SK-N-SH (cell line): ENCODE measurements around the gene LRP1. TPM values are rescaled to one million over a fixed set of nuclear protein-coding genes. Genes with fewer than 3 reads are reported as not detected.

Experiments used
- CTCF ChIA-PET: fragments of 300-600, 350-600 bp; formaldehyde crosslinking; extraction: SDS; loops from one replicate; lab custom pipeline; 2021; lab: Yijun Ruan, JAX
- POLR2A ChIA-PET: fragments of 350-600 bp; sonication (Branson Sonifier 250); formaldehyde crosslinking; extraction: SDS; loops from one replicate; lab custom pipeline; 2020; ENCODE audit warnings: antibody characterized with exemption, inconsistent platforms; lab: Yijun Ruan, JAX
- DNase-seq: peaks from one replicate; pipeline ENCODE4 v3.0.0; 2012
- H2AFZ ChIP-seq: fragments of 200-600 bp; sonication (generic); 2 replicates; pipeline ENCODE4 v1.8.1; 2016; ENCODE audit warnings: antibody characterized with exemption, mild to moderate bottlenecking, low read depth
- H3F3A ChIP-seq: fragments of 200-600 bp; sonication (generic); replicated peaks from 2 replicates; pipeline ENCODE3; 2016; ENCODE audit warnings: antibody characterized with exemption, mild to moderate bottlenecking; ENCODE audit not compliant: insufficient read depth
- H3K27ac ChIP-seq, 2 experiments: fragments of 200-500 bp in 1 of 2; fragments of 200-600 bp in 1 of 2; sonication (Bioruptor generic) in 1 of 2; sonication (generic), shearing (Covaris generic) in 1 of 2; 2 replicates each; pipeline versions ENCODE4 v1.5.1 to v1.6.1; 2014 to 2016; ENCODE audit warnings: low read depth in 2 of 2, inconsistent platforms in 1 of 2, low read length in 1 of 2, mild to moderate bottlenecking in 1 of 2, mixed read lengths in 1 of 2
- H3K27me3 ChIP-seq: fragments of 200-600 bp; sonication (generic), shearing (Covaris generic); 2 replicates; pipeline ENCODE4 v1.6.1; 2016; ENCODE audit warnings: mixed run types; ENCODE audit not compliant: insufficient read depth
- H3K36me3 ChIP-seq, 2 experiments: fragments of 200-500 bp in 1 of 2; fragments of 200-600 bp in 1 of 2; sonication (Bioruptor generic) in 1 of 2; sonication (generic) in 1 of 2; replicated peaks in 1 of 2; 2 replicates each; pipeline versions ENCODE3 to v1.5.1; 2014 to 2016; ENCODE audit warnings: low read length in 1 of 2, mild to moderate bottlenecking in 1 of 2; ENCODE audit not compliant: insufficient read depth in 2 of 2, control insufficient read depth in 1 of 2
- H3K4me1 ChIP-seq, 2 experiments: fragments of 200-500 bp in 1 of 2; fragments of 200-600 bp in 1 of 2; sonication (Bioruptor generic) in 1 of 2; sonication (generic), shearing (Covaris generic) in 1 of 2; 2 replicates each; pipeline versions ENCODE4 v1.5.1 to v1.6.1; 2014 to 2016; ENCODE audit warnings: low read depth in 1 of 2, low read length in 1 of 2, mixed run types in 1 of 2; ENCODE audit not compliant: insufficient read depth in 2 of 2, control insufficient read depth in 1 of 2
- H3K4me2 ChIP-seq: fragments of 200-600 bp; sonication (generic), shearing (Covaris generic); 2 replicates; pipeline ENCODE4 v1.6.1; 2017; ENCODE audit warnings: mixed run types
- H3K4me3 ChIP-seq, 2 experiments: fragments of 200-500 bp in 1 of 2; fragments of 200-600 bp in 1 of 2; sonication (Bioruptor generic) in 1 of 2; sonication (generic), shearing (Covaris generic) in 1 of 2; 2 replicates each; pipeline versions ENCODE4 v1.5.1 to v1.8.1; 2014 to 2016; ENCODE audit warnings: low read depth in 2 of 2, inconsistent platforms in 1 of 2, low read length in 1 of 2, mild to moderate bottlenecking in 1 of 2, mixed read lengths in 1 of 2, moderate library complexity in 1 of 2
- H3K79me2 ChIP-seq: fragments of 200-600 bp; sonication (generic); 2 replicates; pipeline ENCODE4 v1.8.1; 2017; ENCODE audit warnings: mild to moderate bottlenecking; ENCODE audit not compliant: insufficient read depth
- H3K9ac ChIP-seq: fragments of 200-600 bp; sonication (generic); 2 replicates; pipeline ENCODE4 v1.6.1; 2017; ENCODE audit warnings: mixed run types
- H3K9me2 ChIP-seq: fragments of 200-600 bp; sonication (generic); 2 replicates; pipeline ENCODE4 v1.6.1; 2017; ENCODE audit warnings: mixed run types
- H3K9me3 ChIP-seq: fragments of 200-600 bp; sonication (generic); 2 replicates; pipeline ENCODE4 v1.6.1; 2017; ENCODE audit warnings: mixed run types, mild to moderate bottlenecking, moderate library complexity
- H4K20me1 ChIP-seq: fragments of 200-600 bp; sonication (generic); 2 replicates; pipeline ENCODE4 v1.6.1; 2017; ENCODE audit warnings: mild to moderate bottlenecking, mixed run types; ENCODE audit not compliant: insufficient read depth
- FOSL2 ChIP-seq: IDR thresholded peaks from 2 replicates; pipeline ENCODE4 v1.4.0; 2012; ENCODE audit warnings: low read depth, mild to moderate bottlenecking, moderate library complexity, borderline replicate concordance
- IRF3 ChIP-seq: fragments of 150-350 bp; IDR thresholded peaks from 2 replicates; pipeline ENCODE4 v1.6.1; 2016; ENCODE audit warnings: mild to moderate bottlenecking, low read depth, low read length
- POLR2AphosphoS5 ChIP-seq: IDR thresholded peaks from 2 replicates; pipeline ENCODE4 v1.6.1; 2012; ENCODE audit warnings: low read depth, low read length
- SIN3A ChIP-seq: IDR thresholded peaks from 2 replicates; pipeline ENCODE4 v1.6.1; 2012; ENCODE audit warnings: low read depth, mild to moderate bottlenecking, low read length, moderate library complexity, borderline replicate concordance
- WGBS: methylation state at CpG from one replicate; pipeline ENCODE4 v1.1.6; 2017; ENCODE audit warnings: low lambda C conversion rate; 5-methylcytosine and 5-hydroxymethylcytosine counted together
- polyA plus RNA-seq, 3 experiments: library from polyadenylated mRNA; depleted of rRNA; stranded (reverse); fragments of >200 nt; gene quantifications; 2 replicates each; pipeline ENCODE4 v1.2.3, GENCODE V29; 2012
- TF ChIP-seq, protein P1 (sequence below): IDR thresholded peaks from 2 replicates; pipeline ENCODE4 v1.6.1; 2012; ENCODE audit warnings: mild to moderate bottlenecking, low read depth, low read length, moderate library complexity
- TF ChIP-seq, protein P2 (sequence below): IDR thresholded peaks from 2 replicates; pipeline ENCODE4; 2012

Gene LRP1
- polyA plus RNA-seq, 1 of the 3 experiments (the other 2 are of a cell fraction): 55.0 TPM

DNA sequence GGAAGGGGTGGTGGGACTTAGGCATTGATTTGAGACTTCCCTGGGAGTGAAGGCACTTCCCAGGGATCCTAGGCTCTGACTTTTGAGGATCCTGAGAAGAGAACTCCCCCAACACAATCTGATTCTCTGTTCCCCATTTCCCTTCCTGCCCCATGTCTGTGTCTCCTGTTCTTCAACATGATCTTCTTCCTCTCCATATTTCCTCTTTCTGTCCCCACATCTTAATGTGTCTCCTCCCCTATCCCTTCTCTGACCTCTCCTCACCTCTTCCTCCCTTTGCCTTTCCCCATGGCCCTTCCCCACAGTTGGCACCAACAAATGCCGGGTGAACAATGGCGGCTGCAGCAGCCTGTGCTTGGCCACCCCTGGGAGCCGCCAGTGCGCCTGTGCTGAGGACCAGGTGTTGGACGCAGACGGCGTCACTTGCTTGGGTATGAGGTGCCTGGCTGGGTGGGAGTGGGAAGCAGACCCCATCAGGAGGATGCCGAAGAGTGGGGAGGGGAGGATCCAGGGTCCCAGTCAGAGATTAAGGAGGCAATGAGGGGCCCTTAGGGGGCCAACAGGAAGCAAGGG, 34.4 kb downstream of the LRP1 start:
- Histone ChIP-seq H2AFZ (no peak overlapping the region), H3K4me2 (no peak overlapping the region), H3K9ac (no peak overlapping the region), H3K4me1 (peaks cover 3 to 16% of the 10 kb centered on the region in 2 experiments; a peak in 1 of 4 replicates), H3K27ac (no peak overlapping the region), H3F3A (peaks cover 4% of the 10 kb centered on the region), H3K9me2 (no peaks in the 10 kb centered on the region), H3K36me3 (peaks cover 33 to 73% of the 10 kb centered on the region in 2 experiments), H3K9me3 (no peaks in the 10 kb centered on the region), H3K27me3 (no peaks in the 10 kb centered on the region), H3K4me3 (no peak overlapping the region), H3K79me2 (0 out of 2 replicates have a peak, but pooled peaks cover 2% of the 10 kb centered on the region), H4K20me1 (no peaks in the 10 kb centered on the region)
- TF ChIP-seq, protein P1, sequence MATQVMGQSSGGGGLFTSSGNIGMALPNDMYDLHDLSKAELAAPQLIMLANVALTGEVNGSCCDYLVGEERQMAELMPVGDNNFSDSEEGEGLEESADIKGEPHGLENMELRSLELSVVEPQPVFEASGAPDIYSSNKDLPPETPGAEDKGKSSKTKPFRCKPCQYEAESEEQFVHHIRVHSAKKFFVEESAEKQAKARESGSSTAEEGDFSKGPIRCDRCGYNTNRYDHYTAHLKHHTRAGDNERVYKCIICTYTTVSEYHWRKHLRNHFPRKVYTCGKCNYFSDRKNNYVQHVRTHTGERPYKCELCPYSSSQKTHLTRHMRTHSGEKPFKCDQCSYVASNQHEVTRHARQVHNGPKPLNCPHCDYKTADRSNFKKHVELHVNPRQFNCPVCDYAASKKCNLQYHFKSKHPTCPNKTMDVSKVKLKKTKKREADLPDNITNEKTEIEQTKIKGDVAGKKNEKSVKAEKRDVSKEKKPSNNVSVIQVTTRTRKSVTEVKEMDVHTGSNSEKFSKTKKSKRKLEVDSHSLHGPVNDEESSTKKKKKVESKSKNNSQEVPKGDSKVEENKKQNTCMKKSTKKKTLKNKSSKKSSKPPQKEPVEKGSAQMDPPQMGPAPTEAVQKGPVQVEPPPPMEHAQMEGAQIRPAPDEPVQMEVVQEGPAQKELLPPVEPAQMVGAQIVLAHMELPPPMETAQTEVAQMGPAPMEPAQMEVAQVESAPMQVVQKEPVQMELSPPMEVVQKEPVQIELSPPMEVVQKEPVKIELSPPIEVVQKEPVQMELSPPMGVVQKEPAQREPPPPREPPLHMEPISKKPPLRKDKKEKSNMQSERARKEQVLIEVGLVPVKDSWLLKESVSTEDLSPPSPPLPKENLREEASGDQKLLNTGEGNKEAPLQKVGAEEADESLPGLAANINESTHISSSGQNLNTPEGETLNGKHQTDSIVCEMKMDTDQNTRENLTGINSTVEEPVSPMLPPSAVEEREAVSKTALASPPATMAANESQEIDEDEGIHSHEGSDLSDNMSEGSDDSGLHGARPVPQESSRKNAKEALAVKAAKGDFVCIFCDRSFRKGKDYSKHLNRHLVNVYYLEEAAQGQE: no peak
- TF ChIP-seq, protein P2, sequence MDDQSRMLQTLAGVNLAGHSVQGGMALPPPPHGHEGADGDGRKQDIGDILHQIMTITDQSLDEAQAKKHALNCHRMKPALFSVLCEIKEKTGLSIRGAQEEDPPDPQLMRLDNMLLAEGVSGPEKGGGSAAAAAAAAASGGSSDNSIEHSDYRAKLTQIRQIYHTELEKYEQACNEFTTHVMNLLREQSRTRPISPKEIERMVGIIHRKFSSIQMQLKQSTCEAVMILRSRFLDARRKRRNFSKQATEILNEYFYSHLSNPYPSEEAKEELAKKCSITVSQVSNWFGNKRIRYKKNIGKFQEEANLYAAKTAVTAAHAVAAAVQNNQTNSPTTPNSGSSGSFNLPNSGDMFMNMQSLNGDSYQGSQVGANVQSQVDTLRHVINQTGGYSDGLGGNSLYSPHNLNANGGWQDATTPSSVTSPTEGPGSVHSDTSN: no peak
- 98% methylated on average over 8 of the region's 8 CpGs for WGBS
- POLR2A ChIA-PET: no interaction called here
- no peak for DNase-seq
- CTCF ChIA-PET: interaction anchor here (1.3 to 33.3 kb wide), 2 partner anchors 18 to 28 kb away, joined by 3 to 616 read pairs; no protein-coding TSS in a partner anchor

GRCh38 chr12:57164454-57164853, 36.2 kb downstream of the LRP1 start:
- H3K36me3 ChIP-seq: peaks cover 33 to 69% of the 10 kb centered on the region in 2 experiments
- no peak overlapping the region for H3K4me2 ChIP-seq
- H4K20me1 ChIP-seq: no peaks in the 10 kb centered on the region
- 95% methylated on average over 3 of the region's 3 CpGs for WGBS
- ChIA-PET POLR2A (no interaction called here), CTCF (interaction anchor here (13.2 to 33.3 kb wide), 3 partner anchors 4 to 39 kb away, joined by 616 to 643 read pairs (median 616); partner anchors contain the start of genes LRP1 and LRP1-AS)
- no peak for DNase-seq
- no peak overlapping the region for H3K9ac ChIP-seq
- H3K9me3 ChIP-seq: no peaks in the 10 kb centered on the region
- 0 out of 2 replicates have a peak, but pooled peaks cover 2% of the 10 kb centered on the region for H3K79me2 ChIP-seq
- TF ChIP-seq FOSL2 (no peak), SIN3A (no peak), IRF3 (no peak), POLR2AphosphoS5 (no peak)
- TF ChIP-seq, protein P2: no peak
- peaks cover under 1 to 3% of the 10 kb centered on the region in 2 experiments; a peak in 1 of 4 replicates for H3K4me1 ChIP-seq
- no peak overlapping the region for H2AFZ ChIP-seq
- no peak overlapping the region for H3K27ac ChIP-seq
- no peak overlapping the region for H3K4me3 ChIP-seq
- peaks cover 4% of the 10 kb centered on the region for H3F3A ChIP-seq
- no peaks in the 10 kb centered on the region for H3K9me2 ChIP-seq
- H3K27me3 ChIP-seq: no peaks in the 10 kb centered on the region
